Measurements from ENCODE around the gene ARSI.

ARSI gene

DNA sequence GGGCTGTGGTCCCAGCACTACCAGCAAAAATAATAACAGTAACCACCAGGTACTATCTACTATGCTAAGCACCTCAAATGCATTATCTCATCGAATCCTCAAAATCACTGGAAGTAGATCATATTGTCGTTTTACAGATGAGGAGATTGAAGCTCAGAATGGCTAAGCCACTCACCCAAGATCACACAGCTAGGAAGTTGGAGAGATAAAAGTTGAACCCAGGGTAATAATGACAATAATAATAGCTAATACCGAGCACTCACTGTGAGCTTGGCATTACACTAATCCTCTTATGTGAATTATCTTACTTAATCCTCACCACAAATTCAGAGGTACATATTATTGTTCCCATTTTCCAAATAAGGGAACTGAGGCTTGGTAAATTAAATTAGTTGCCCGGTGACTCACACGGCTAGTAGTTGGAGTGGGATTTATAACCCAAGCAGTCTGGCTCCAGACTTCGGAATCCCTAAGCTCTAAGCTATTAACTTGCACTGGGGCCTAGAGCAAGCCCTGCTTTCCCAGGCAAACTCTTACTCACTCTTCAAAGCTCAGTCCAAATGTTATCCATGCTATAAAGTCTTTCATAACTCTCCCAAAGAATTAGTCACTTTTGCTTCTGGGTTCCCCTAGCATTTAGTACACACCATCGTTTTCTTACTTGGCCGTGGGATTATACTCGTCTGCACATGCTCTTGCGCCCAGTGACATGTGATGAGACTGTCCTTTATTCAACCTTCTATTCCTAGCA lies 3.8 kb downstream of the ARSI start:
- no peak for TF ChIP-seq ZFX (IDR thresholded peaks at IDR 0.05; ENCODE audit: borderline replicate concordance)
- H3K27ac ChIP-seq = no peak overlapping the region

GRCh38 chr5:150297934-150298595 lies 4.6 kb downstream of the ARSI start:
- H3K27ac ChIP-seq = no peak overlapping the region
- TF ChIP-seq CTCF (IDR thresholded peaks at IDR 0.05) = no peak
- no peak for TF ChIP-seq ZFX (IDR thresholded peaks at IDR 0.05; ENCODE audit: borderline replicate concordance)

GRCh38 chr5:150297236-150297890 lies 5.3 kb downstream of the ARSI start:
- no peak overlapping the region for H3K27ac ChIP-seq
- TF ChIP-seq ZFX (IDR thresholded peaks at IDR 0.05; ENCODE audit: borderline replicate concordance) = no peak
- no peak for TF ChIP-seq CTCF (IDR thresholded peaks at IDR 0.05)

- no peak for TF ChIP-seq CTCF (IDR thresholded peaks at IDR 0.05)
- no peak for TF ChIP-seq ZFX (IDR thresholded peaks at IDR 0.05; ENCODE audit: borderline replicate concordance)
- H3K27ac ChIP-seq = no peak overlapping the region
Measured at GRCh38 chr5:150296496-150296895, 6.2 kb downstream of the ARSI start.

DNA sequence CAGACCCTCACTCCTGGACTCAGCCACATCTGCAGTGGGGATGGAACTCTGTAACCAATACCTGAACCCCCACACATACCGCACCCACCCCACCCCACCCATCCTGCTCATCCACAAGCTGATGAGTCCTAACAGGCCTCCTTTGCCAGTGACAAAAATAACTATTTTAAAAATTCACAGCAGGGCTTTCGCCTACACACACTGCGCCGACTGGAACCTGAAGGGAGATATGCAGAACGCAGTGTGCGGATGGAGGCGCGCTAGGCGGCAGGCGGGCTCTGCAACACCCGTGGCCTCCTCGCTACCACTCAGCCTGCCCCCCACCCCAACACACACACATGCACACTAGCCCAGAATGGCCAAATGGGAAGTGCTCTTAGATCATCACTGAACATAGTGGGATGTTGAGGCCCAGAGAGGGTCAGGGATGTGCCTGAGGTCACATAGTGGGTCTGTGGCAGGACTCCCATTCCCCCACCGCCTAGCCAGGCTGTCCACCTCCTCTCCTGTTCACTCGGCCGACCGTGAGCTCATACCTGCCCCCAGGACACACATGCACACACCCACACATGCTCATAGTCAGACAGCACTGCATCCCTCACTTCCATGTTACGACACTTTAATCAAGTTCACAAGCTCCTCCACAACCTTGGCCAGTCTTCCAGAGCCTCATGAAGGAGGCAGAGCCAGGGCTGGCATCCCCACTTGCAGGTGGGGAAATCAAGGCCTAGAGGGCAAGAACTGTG lies 6.8 kb downstream of the ARSI start:
- TF ChIP-seq CTCF (IDR thresholded peaks at IDR 0.05) (no peak), ZFX (IDR thresholded peaks at IDR 0.05; ENCODE audit: borderline replicate concordance) (no peak)
- no peak overlapping the region for H3K27ac ChIP-seq

DNA sequence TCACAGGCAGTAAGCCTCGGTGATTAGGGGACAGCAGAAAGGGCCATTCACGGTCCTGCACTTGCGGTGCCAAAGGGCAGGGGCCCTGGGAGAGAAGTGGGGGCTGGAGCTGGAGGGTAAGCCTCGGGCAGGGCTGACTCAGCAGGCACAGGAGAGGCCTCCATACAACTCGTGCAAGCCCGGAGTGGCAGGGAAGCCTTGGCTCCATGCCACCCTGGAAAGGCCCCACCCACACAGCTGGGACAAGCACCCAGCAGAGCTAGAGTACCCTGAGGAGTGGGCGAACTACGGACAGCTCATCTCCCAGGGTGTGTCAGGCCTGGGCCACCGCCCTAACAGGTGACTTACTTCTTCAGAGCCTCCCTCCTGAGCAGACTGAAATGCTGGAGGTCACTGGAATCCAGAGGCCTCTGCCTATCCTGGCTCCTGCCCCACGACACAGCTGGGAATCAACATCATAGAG lies 7.5 kb downstream of the ARSI start:
- no peak overlapping the region for H3K27ac ChIP-seq
- TF ChIP-seq CTCF (IDR thresholded peaks at IDR 0.05) (no peak), ZFX (IDR thresholded peaks at IDR 0.05; ENCODE audit: borderline replicate concordance) (no peak)

- no peak for TF ChIP-seq CTCF (IDR thresholded peaks at IDR 0.05)
- TF ChIP-seq ZFX (IDR thresholded peaks at IDR 0.05; ENCODE audit: borderline replicate concordance) = no peak
- H3K27ac ChIP-seq = no peak overlapping the region
Measured at GRCh38 chr5:150294551-150295071, 8.1 kb downstream of the ARSI start.
